Stimulated activated CD4-positive, alpha-beta T cell treated with anti-CD3 and anti-CD28 coated beads, Interleukin-12 subunit alpha, Interleukin-12 subunit beta, amount 100 ng/mL, for 4 hours (primary cell): Measurements from ENCODE around the gene LIPG.
"Not testable (repeated sequence)": the region's sequence is repeated elsewhere in the genome, so short reads cannot be mapped to it uniquely, and the experiment has no call there.

Experiments used
- DNase-seq: peaks from one replicate; pipeline ENCODE4 v3.0.0-alpha.2; 2020

The LIPG gene

DNA sequence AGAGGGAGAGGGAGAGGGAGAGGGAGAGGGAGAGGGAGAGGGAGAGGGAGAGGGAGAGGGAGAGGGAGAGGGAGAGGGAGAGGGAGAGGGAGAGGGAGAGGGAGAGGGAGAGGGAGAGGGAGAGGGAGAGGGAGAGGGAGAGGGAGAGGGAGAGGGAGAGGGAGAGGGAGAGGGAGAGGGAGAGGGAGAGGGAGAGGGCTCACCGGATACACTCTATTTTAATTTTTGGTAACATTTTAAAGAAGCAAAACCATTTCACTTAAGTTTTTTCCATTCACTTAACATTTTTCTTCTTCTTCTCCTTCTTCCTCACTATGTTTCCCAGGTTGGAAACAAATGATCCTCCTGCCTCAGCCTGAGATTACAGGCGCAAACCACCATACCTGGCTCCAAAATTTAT lies 17.2 kb downstream of the LIPG start:
- DNase-seq: not testable (repeated sequence)

DNA sequence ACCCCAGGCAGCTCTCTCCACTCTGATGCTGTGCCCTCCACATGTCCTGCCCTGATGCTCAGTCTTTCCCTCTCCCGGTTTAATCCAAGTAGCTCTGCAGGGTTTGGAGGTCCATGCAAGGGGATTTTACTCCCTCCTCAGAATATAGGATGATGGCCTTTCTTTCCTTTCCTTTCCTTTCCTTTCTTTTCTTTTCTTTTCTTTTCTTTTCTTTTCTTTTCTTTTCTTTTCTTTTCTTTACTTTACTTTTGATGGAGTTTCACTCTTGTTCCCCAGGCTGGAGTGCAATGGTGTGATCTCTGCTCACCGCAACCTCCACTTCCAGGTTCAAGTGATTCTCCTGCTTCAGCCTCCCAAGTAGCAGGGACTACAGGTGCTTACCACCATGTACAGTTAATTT lies 17.7 kb downstream of the LIPG start:
- DNase-seq: not testable (repeated sequence)

DNA sequence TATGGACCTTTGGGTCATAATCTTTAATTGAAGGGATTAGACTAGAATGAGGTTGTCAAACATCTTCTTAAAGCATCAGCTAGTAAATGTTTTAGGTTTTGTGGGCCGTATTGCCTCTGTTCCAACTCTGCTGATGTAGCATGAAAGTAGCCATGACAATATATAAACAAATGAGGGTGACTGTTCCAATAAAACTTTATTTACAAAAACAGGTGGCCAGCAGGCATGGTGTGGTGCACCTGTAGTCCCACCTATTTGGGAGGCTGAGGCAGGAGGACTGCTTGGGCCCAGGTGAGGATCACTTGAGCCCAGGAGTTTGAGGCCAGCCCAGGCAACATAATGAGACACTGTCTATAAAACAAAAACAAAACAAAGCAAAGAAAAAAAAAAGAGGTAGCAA lies 18.4 kb downstream of the LIPG start:
- no peak for DNase-seq

DNA sequence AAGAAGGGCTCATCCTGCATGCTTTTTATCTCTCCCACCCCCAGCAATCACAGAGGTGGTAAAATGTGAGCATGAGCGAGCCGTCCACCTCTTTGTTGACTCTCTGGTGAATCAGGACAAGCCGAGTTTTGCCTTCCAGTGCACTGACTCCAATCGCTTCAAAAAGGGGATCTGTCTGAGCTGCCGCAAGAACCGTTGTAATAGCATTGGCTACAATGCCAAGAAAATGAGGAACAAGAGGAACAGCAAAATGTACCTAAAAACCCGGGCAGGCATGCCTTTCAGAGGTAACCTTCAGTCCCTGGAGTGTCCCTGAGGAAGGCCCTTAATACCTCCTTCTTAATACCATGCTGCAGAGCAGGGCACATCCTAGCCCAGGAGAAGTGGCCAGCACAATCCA lies 19.5 kb downstream of the LIPG start:
- no peak for DNase-seq

DNA sequence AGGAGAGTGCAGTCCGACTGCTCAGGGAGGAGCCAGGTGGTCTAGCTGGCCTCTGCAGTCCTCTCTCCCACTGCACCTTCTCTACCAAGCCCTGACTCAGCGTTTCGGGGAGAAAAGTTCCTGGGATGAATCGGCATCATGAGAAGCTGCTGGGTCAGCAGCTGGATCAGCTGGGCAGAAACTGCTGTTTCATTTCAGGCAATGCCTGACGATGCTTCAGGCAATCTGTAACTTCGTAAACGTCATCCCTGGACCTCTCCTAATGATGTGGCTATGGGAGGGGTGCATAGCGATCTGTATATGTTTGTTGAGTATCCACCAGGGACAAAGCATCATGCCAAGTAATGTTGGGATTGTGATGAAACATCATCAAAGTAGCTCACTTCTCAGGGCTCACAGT lies 20.7 kb downstream of the LIPG start:
- DNase-seq: no peak

DNA sequence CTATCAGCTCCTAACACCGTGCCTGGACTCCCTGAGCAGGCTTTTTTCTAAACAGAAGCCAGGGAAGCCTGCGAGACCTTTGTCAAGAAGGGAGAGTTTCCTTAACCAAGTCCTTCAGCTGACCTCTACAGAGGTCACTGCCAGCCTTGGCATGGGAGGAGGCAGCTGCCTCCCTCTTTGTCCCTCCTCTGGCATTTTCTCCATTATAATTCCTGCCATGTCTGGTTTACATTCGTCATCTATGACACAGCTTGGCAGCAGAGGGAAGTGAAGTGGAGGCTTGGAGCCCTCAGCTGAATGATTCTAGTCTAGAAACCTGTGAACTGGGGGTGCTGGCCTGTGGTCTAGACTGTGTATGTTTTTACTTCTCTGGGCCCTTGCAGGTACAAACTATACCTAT lies 22.5 kb downstream of the LIPG start:
- no peak for DNase-seq

DNA sequence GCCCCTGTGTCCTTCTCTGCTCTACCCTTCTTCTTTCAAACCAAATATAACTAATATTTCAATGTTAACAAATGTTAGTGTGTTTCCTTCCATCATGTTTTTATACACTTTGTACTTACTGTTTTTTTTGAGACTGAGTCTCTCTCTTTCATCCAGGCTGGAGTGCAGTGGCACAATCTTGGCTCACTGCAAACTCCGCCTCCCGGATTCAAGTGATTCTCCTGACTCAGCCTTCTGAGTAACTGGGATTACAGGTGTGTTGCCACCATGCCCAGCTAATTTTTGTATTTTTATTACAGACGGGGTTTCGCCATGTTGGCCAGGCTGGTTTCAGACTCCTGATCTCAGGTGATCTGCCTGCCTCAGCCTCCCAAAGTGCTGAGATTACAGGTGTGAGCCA lies 23.1 kb downstream of the LIPG start:
- not testable (repeated sequence) for DNase-seq

DNA sequence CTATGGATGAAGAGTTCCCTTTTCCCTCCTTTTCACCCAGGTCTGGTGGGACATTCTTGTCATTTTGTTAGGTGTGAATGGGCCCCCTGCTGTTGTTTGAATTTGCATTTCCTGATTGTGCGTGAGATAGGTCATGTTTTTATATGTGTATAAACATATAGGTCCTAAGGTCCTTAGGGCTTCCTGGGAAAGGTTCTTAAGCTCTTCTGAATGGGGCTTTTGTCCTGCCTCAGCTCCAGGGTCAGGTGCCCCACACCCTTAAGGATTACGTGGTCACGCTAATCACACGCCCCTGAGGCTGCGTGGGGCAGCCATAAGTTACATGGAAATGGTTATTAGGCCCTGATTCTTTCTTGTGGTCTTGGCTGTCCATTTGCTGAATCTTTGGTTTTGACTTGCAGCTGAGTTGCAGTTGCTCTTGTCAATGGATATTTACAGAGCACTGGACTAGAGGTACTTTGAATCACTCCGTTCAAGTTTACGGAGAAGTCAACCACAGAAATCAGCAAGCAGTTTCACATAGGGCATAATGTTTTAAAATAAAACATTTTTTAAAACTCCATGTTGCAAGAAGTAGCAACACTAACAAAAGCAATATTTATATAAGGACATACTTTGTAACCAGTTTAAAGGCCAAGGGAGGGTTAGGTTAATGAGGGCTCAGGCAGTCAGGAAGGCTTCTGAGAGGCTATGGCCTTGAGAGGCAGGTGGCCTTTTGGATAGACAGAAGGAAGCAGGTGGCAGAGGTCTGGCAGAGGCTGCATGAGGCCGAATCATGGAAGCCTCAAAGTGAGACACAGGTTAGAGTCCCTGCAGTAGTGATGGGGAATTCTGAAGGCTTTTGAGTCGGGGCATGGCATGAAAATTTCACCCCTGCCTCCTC lies 24.2 kb downstream of the LIPG start:
- no peak for DNase-seq

DNA sequence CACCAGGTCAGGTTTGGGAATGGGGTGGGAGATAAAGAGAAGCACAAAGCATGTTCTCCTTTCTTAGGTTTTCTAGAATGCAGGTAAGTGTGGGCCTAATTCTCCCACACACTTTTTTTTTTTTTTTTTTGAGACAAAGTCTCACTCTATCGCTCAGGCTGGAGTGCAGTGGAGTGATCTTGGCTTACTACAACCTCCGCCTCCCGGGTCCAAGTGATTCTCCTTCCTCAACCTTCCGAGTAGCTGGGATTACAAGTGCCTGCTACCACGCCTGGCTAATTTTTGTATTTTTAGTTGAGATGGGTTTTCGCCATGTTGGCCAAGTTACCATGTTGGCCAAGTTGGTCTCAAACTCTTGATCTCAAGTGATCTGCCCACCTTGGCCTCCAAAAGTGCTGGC lies 26.3 kb downstream of the LIPG start:
- no peak for DNase-seq

DNA sequence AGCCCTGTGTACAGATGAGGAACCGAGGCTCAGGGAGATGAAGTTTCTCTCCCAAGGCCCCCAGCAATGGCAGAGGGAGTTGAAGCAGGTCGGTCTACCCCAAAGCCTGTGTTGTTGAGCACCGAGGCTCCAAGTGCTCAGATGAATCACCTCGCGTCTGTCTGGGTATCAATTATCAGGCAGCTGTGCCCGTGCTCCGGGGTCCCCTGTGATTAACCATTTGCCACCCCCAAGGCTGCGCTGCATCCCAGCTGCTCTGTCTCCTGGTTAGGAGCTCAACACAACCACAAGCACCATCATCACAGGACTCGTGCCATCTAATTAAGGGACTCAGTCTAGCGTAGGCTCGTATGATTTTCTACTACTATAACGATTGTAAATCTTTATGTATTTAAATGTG lies 27.1 kb downstream of the LIPG start:
- no peak for DNase-seq

DNA sequence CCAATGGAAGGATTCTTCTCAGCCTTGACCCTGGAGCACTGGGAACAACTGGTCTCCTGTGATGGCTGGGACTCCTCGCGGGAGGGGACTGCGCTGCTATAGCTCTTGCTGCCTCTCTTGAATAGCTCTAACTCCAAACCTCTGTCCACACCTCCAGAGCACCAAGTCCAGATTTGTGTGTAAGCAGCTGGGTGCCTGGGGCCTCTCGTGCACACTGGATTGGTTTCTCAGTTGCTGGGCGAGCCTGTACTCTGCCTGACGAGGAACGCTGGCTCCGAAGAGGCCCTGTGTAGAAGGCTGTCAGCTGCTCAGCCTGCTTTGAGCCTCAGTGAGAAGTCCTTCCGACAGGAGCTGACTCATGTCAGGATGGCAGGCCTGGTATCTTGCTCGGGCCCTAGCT lies 28.8 kb downstream of the LIPG start:
- DNase-seq: no peak

DNA sequence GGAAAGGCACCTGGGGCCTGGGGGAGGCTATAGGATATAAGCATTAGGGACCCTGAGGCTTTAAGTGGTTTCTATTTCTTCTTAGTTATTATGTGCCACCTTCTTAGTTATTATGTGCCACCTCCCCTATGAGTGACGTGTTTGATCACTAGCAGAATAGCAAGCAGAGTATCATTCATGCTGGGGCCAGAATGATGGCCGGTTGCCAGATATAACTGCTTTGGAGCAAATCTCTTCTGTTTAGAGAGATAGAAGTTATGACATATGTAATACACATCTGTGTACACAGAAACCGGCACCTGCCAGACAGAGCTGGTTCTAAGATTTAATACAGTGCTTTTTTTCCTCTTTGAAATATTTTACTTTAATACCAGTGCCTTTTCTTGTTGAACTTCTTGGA lies 29.4 kb downstream of the LIPG start:
- no peak for DNase-seq

DNA sequence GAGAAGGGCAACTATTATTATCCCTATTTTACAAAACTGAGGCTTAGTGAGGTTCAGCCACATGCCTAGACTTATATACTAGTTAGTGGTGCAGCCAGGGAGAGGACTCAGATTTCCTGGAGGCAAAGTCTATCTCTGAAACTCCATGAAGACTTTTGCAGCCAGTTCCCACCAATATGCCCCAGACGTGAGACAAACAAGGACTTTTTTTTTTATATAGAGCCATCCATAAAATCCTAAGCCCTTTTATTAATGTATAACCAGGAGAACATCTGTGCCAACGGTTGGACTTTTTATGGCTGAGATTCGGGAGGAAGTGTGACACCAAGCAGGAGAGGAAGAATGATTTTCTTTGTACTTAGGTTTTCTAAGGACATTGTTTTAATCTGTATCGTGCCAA lies 29.9 kb downstream of the LIPG start:
- no peak for DNase-seq

DNA sequence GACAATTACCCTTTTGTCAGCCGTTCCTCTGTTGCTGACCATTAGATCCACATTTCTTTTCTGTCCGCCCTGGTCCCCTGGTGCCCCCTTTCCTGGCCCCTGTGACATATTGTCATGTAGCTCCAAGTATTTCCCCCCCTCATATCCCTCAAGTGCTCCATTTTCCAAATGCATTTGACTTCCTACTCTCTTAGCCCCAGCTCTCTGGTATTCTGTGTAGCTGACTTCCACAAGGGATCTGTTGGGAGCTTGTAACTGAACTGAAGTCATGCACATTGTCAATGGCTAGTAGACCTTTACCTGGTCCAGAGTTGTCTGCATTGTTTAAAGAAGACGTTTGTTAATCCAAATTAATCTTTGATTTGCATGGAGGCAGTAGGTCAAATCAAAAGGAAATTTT lies 34.8 kb downstream of the LIPG start:
- DNase-seq: no peak

DNA sequence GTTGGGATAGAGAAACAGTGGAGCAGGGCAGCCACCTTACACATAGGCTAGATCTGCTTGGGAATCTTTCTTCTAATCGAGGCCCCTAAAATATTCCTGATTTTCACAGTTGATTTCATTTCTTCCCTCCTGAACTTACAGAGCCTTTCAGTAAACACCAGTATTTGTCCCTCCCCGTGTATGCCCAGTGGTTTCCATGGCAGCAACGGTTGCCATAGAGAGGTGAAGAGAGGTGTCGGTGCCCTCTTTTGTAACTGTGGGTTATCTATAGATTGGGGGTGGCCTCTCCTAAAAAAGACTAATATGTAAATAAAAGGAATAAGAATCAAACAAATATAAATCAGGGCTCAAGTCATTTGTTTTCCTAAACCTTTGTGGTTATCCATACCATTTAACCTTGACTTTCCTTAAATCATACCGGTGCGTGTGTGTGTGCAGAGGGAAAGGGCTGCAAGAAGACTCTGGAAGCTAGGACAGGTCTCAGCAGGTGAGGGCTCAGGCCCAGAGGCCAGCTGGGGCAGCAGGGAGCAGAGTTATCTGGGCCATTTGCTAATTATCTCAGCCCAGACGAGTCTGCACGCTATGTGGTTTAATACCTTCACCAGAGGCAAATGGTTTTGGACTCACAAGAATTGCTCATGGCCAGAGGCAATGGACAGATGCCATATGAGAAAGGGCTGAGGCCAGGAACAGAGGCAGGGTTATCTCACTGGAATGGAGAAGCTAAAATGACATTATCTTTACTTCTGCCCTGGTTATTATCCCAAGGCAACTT lies 35.5 kb downstream of the LIPG start:
- DNase-seq: no peak

DNA sequence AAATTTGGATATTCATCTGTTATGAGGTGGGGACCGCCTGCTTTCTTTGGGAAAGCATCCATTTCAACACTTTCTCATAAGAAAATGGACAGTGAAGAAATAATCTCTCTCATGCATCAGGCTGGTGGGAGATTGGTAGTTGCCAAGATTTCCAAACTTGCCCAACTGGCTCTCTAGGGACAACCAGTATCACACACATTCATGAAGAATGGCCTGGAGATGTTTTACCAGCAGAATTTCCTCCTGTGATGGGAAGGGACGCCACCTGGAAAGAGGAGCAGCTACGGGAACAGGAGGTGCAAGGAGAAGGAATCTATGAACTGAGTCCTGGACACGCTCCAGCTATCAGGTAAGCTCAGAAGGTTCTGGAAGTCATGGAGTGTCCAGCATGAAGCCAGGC lies 39.4 kb downstream of the LIPG start:
- no peak for DNase-seq

DNA sequence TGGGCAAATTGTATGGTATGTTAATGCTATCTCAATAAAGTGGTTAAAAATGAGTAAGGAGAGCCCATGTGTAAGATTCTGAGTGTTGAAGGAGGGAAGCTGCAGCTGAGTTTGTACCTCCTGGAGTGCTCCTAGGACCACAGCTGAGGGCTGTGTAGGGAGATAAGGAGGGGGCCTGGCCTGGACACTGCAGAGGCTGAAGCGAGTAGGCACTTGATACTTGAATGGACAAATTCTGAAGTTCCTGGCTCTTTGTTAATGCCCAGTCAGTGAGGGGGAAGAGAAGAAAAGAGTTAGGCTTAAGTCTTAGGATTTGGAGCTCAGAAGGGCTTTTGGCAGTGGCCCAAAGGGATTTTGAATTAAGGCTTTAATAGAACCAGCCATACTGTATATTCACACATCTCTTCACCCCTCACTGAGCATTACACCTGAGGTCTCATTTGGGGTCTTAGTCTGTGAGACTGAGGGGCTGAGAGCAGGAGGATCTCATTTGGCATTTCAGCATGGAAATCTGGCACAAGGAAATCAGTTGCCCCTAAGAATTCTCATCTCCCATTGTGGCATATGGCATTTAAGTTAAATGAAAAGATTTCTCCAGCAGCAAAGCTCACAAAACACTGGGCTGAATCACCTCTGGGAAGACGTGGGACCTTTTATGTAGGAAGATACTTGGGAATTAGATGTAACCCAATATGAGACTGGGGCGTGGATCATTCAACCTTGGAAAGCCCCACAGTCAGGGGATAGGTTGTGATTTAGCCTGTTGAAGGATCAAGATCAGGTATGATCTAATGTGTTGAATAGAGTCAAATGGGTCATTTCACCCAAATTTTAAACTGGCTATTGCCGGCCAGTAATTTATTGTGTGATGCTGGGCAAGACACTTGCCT lies 46.8 kb downstream of the LIPG start:
- DNase-seq: no peak

DNA sequence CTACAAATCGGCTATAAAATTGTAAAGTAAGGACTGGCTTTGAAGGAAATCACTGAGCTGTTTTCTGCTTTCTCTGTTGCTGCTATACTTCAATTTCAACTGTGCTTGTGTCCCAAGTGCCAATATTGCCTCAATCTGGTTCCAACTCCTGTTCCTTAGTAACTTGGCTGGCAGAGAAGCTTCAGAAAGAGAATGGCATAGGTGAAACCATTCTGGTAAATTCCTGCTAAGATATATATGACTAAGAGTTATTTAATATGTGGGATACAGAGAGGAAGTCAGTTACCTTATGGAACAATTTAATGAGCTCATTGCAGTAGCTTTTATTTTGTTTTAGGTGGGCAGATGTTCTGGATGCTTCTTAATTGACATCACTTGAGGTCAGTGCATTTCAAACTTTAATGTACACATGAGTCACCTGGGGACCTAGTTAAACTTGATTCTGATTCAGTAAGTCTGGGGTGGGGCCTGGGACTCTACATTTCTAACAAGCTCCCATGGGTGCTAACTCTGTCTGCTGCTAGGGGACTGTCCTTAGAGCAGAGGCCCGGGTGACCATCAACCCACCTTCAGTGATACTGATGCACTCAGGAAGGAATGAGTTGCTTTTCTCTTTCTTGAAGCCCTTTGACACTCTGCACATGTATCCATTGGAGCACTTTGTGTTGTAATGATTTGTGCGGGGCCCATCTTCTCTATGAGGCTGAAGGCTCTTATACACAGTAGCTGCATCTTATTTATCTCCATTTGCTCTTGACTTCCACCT lies 47.6 kb downstream of the LIPG start:
- DNase-seq: no peak

DNA sequence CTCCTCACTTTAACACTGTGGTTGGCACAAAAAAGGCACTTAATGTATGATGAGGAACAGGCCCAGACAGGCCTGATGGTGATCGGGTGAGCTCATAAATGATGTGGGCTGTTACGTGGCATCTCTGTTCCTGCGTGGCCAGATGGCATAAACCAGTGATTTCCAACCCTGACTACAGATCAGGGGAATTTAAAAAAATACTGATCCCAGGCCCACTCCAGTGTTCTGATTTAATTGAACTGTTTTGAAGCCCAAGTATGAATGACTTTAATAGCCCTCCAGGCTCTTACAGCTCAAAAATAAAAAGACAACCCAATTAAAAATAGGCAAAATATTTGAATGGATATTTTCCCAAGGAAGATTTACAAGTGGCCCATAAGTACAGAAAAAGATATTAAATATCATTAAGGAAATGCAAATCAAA lies 48.2 kb downstream of the LIPG start:
- DNase-seq: no peak

DNA sequence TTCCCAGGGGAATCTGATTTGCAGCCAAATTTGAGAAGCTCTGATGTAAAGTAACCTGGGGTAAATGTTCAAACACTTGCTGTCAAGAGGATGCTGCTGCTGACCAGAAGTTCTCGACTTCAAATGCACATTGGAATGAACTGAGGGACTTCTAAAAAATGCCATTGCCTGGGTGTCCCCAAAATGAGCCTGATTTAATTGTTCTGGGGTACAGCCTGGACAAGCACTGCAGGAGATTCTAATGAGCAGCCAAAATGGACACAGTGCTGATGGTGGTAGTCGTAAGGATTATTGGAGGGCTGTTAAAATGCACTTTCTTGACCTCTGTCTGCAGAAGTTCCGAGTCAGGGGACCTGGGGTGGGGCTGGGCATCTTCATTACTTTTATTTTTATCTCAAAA lies 49.5 kb downstream of the LIPG start:
- no peak for DNase-seq

DNA sequence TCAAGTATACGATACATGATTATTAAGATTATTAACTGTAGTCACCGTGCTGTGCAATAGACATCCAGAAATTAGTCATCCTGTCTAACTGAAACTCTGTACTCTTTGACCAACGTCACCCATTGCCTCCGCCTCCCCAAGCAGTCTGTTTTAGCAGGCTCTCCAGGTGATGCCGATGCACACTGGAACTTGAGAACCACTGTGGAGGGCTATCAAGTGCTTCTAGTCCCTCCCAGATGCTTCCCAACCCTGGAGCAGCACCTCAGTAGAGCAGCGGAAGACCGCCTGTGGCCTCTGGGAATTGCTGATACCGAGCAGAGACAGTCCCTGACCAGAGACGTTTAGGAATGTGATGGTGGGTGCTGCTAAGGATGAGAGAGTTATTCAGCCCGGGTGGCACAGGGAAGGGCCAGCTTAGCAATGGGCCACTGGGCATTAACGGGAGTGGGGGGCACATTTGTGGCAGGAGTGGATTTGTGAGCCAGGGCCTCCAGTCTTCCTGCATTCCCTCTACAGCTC lies 50.7 kb downstream of the LIPG start:
- DNase-seq: no peak

DNA sequence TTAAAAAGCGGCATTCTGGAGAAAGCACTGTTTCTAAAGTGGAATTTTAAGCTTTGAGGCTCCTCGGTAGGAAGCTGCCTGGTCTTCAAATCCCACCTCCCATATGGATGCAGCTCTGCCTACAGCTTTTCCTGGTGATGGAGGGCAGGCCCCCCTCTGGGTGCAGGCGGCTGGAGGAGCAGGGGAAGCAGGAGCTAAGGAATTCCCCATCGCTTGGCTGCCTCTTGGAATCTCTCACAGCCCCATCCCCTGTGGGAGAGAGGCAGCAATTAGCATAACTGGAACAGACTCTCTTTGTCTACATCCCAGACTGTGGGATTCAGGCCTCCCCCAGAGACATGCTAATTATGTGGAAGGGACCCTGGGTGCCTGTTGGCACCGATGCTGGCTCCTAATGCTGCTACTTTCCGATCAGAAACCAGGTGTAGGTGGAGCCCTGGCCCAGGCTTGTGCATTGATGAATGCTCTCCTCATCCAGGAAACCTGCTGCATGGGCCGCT lies 51.3 kb downstream of the LIPG start:
- no peak for DNase-seq
